ENCODE data around the gene DNAJC12. TPM values are rescaled to one million over a fixed set of nuclear protein-coding genes. Genes with fewer than 3 reads are reported as not detected.

DNAJC12 gene
- total RNA-seq, 4 donors from 2014 or later = 0.57 TPM; not detected in 3

GRCh38 chr10:67793313-67793712 lies 44.7 kb downstream of the DNAJC12 start:
- Histone ChIP-seq H3K27me3 (no peaks in the 10 kb centered on the region), H3K9me3 (no peaks in the 10 kb centered on the region), H3K27ac (no peak overlapping the region), H3K4me1 (peaks cover 3% of the 10 kb centered on the region), H3K36me3 (no peaks in the 10 kb centered on the region), H3K4me3 (no peak overlapping the region)
- TF ChIP-seq EP300 (IDR thresholded peaks at IDR 0.05) (no peak), POLR2A (IDR thresholded peaks at IDR 0.05) (no peak), POLR2AphosphoS5 (IDR thresholded peaks at IDR 0.05) (no peak), CTCF (IDR thresholded peaks at IDR 0.05) (no peak)
- WGBS = 12% methylated on average over 2 of the region's 2 CpGs
- DNase-seq (ENCODE audit: low spot score in 2 of 2) = no peak

- no peaks in the 10 kb centered on the region for H3K9me3 ChIP-seq
- H3K27me3 ChIP-seq = no peaks in the 10 kb centered on the region
- peaks cover 3% of the 10 kb centered on the region for H3K4me1 ChIP-seq
- no peak for TF ChIP-seq POLR2A (IDR thresholded peaks at IDR 0.05)
- TF ChIP-seq CTCF (IDR thresholded peaks at IDR 0.05) = no peak
- no peak for TF ChIP-seq POLR2AphosphoS5 (IDR thresholded peaks at IDR 0.05)
- TF ChIP-seq EP300 (IDR thresholded peaks at IDR 0.05) = no peak
- no peak for DNase-seq (ENCODE audit: low spot score in 2 of 2)
- no peaks in the 10 kb centered on the region for H3K36me3 ChIP-seq
- H3K27ac ChIP-seq = no peak overlapping the region
- no peak overlapping the region for H3K4me3 ChIP-seq
These were observed 45.3 kb downstream of the DNAJC12 start for GRCh38 chr10:67792653-67793052.

GRCh38 chr10:67790534-67791408 lies 47.2 kb downstream of the DNAJC12 start:
- 63% methylated on average over 6 of the region's 6 CpGs for WGBS
- no peak for DNase-seq (ENCODE audit: low spot score in 2 of 2)
- Histone ChIP-seq H3K27me3 (no peaks in the 10 kb centered on the region), H3K4me3 (no peak overlapping the region), H3K27ac (no peak overlapping the region), H3K9me3 (no peaks in the 10 kb centered on the region), H3K4me1 (peaks cover 3% of the 10 kb centered on the region), H3K36me3 (no peaks in the 10 kb centered on the region)
- TF ChIP-seq POLR2A (IDR thresholded peaks at IDR 0.05) = no peak
- no peak for TF ChIP-seq EP300 (IDR thresholded peaks at IDR 0.05)
- TF ChIP-seq CTCF (IDR thresholded peaks at IDR 0.05) = no peak
- TF ChIP-seq POLR2AphosphoS5 (IDR thresholded peaks at IDR 0.05) = no peak

- Histone ChIP-seq H3K27ac (no peak overlapping the region), H3K27me3 (no peaks in the 10 kb centered on the region), H3K4me1 (peaks cover 3% of the 10 kb centered on the region), H3K4me3 (no peak overlapping the region), H3K36me3 (no peaks in the 10 kb centered on the region), H3K9me3 (no peaks in the 10 kb centered on the region)
- WGBS = 75% methylated on average over 2 of the region's 2 CpGs
- TF ChIP-seq EP300 (IDR thresholded peaks at IDR 0.05) = no peak
- no peak for TF ChIP-seq CTCF (IDR thresholded peaks at IDR 0.05)
- TF ChIP-seq POLR2AphosphoS5 (IDR thresholded peaks at IDR 0.05) = no peak
- no peak for TF ChIP-seq POLR2A (IDR thresholded peaks at IDR 0.05)
- no peak for DNase-seq (ENCODE audit: low spot score in 2 of 2)
These were observed 48.2 kb downstream of the DNAJC12 start for GRCh38 chr10:67789769-67790168.

GRCh38 chr10:67788028-67788886 lies 49.7 kb downstream of the DNAJC12 start:
- no peak for DNase-seq (ENCODE audit: low spot score in 2 of 2)
- Histone ChIP-seq H3K27ac (no peak overlapping the region), H3K4me3 (no peak overlapping the region), H3K4me1 (peaks cover 3% of the 10 kb centered on the region), H3K27me3 (no peaks in the 10 kb centered on the region), H3K36me3 (no peaks in the 10 kb centered on the region), H3K9me3 (no peaks in the 10 kb centered on the region)
- TF ChIP-seq EP300 (IDR thresholded peaks at IDR 0.05) (no peak), CTCF (IDR thresholded peaks at IDR 0.05) (peak in 1 of 2 donors; percentile 19)
- WGBS = 45% methylated on average over 15 of the region's 15 CpGs

Data from suprapubic skin (tissue), 4 donors.